B cell (primary cell): ENCODE data around the gene PRUNE2. TPM values are rescaled to one million over a fixed set of nuclear protein-coding genes. Genes with fewer than 3 reads are reported as not detected.
A peak's percentile ranks its signal among the peaks of the same experiment; 100 is the strongest.

Source experiments
- ATAC-seq: fragments of 200-7000 bp; cut with Tn5 transposase; one replicate; pipeline ENCODE4 v1.10.0; 2021; ENCODE audit warnings: low read depth, mild to moderate bottlenecking, moderate number of reproducible peaks, moderate library complexity
- CTCF ChIA-PET: fragments of 350-600 bp; sonication (Branson Sonifier 250); formaldehyde crosslinking; loops from one replicate; lab custom pipeline; 2021; ENCODE audit warnings: antibody characterized with exemption, inconsistent platforms; lab: Charles Lee
- POLR2A ChIA-PET: fragments of 350-600 bp; sonication (Branson Sonifier 250); formaldehyde crosslinking; loops from one replicate; lab custom pipeline; 2021; ENCODE audit warnings: antibody characterized with exemption; lab: Charles Lee
- DNase-seq: peaks from one replicate; pipeline ENCODE4 v3.0.0; 2013
- H2AFZ ChIP-seq: 2 replicates; pipeline ENCODE4 v1.6.1; 2012; ENCODE audit warnings: mild to moderate bottlenecking, low read depth, low read length; ENCODE audit not compliant: insufficient read depth, poor library complexity, severe bottlenecking
- H3K27ac ChIP-seq, 2 donors: 1 replicate in 1 of 2; 2 replicates in 1 of 2; pipeline ENCODE4 v1.5.1; 2012 to 2013; ENCODE audit warnings: low read length in 2 of 2, mild to moderate bottlenecking in 2 of 2, moderate library complexity in 1 of 2
- H3K27me3 ChIP-seq, 4 experiments: fragments of 200-600 bp in 1 of 4; sonication (generic) in 1 of 4; replicated peaks in 1 of 4; 1 replicate in 2 of 4; 2 replicates in 2 of 4; pipeline versions ENCODE4 v1.6.1 to v1.7.0; 2013 to 2016; ENCODE audit warnings: low read length in 3 of 4, mild to moderate bottlenecking in 2 of 4, mixed read lengths in 1 of 4, moderate library complexity in 1 of 4; ENCODE audit not compliant: insufficient read depth in 4 of 4, control insufficient read depth in 3 of 4; ENCODE audit errors: control extremely low read depth in 1 of 4
- H3K36me3 ChIP-seq, 2 experiments: replicated peaks in 1 of 2; 1 replicate in 1 of 2; 2 replicates in 1 of 2; pipeline versions ENCODE4 v1.6.1 to v1.7.1; 2013; ENCODE audit warnings: low read length in 1 of 2; ENCODE audit not compliant: insufficient read depth in 2 of 2, control insufficient read depth in 1 of 2; ENCODE audit errors: control extremely low read depth in 1 of 2, extremely low read depth in 1 of 2
- H3K4me1 ChIP-seq, 2 donors: fragments of 200-600 bp in 1 of 2; sonication (generic) in 1 of 2; 1 replicate in 1 of 2; 2 replicates in 1 of 2; pipeline versions ENCODE4 v1.5.1 to v1.6.1; 2013 to 2017; ENCODE audit warnings: low read length in 2 of 2; ENCODE audit not compliant: control insufficient read depth in 2 of 2, insufficient read depth in 2 of 2
- H3K4me2 ChIP-seq: replicated peaks from 2 replicates; pipeline ENCODE3; 2012; ENCODE audit warnings: mild to moderate bottlenecking, low read depth, low read length; ENCODE audit not compliant: poor library complexity, severe bottlenecking
- H3K4me3 ChIP-seq, 5 experiments: fragments of 200-600 bp in 1 of 5; sonication (generic) in 1 of 5; 1 replicate in 3 of 5; 2 replicates in 2 of 5; pipeline versions ENCODE4 v1.5.1 to v1.7.0; 2011 to 2016; ENCODE audit warnings: low read length in 4 of 5, mild to moderate bottlenecking in 4 of 5, low read depth in 2 of 5, control low read depth in 1 of 5, moderate library complexity in 1 of 5; ENCODE audit not compliant: insufficient read depth in 1 of 5; ENCODE audit errors: control extremely low read depth in 1 of 5, extremely low read depth in 1 of 5
- H3K79me2 ChIP-seq: fragments of 200-600 bp; sonication (generic); one replicate; pipeline ENCODE4 v1.6.0; 2016; ENCODE audit warnings: low read length; ENCODE audit not compliant: control insufficient read depth, insufficient read depth
- H3K9ac ChIP-seq: fragments of 200-600 bp; sonication (generic); 2 replicates; pipeline ENCODE4 v1.6.1; 2017; ENCODE audit warnings: mild to moderate bottlenecking, low read length, moderate library complexity
- H3K9me3 ChIP-seq, 3 donors: one replicate each; pipeline versions ENCODE4 v1.6.1 to v1.7.1; 2013; ENCODE audit warnings: low read length in 2 of 3; ENCODE audit not compliant: control insufficient read depth in 2 of 3, insufficient read depth in 1 of 3; ENCODE audit errors: control extremely low read depth in 1 of 3
- H4K20me1 ChIP-seq: 2 replicates; pipeline ENCODE4 v1.6.0; 2012; ENCODE audit warnings: mild to moderate bottlenecking, low read length; ENCODE audit not compliant: insufficient read depth, control insufficient read depth, poor library complexity, severe bottlenecking
- H3K27ac Mint-ChIP-seq: one replicate; pipeline ENCODE4 v1.8.0; 2021; ENCODE audit warnings: mixed read lengths
- H3K27me3 Mint-ChIP-seq: one replicate; pipeline ENCODE4 v1.8.0; 2021; ENCODE audit warnings: mixed read lengths
- H3K4me1 Mint-ChIP-seq: one replicate; pipeline ENCODE4 v1.8.0; 2021; ENCODE audit warnings: mixed read lengths
- H3K4me3 Mint-ChIP-seq: one replicate; pipeline ENCODE4 v1.8.0; 2021; ENCODE audit warnings: mixed read lengths
- H3K9me3 Mint-ChIP-seq: one replicate; pipeline ENCODE4 v1.8.0; 2022; ENCODE audit warnings: mixed read lengths; ENCODE audit not compliant: insufficient read depth
- EZH2 ChIP-seq: IDR thresholded peaks from 2 replicates; pipeline ENCODE4 v1.6.1; 2012; ENCODE audit warnings: borderline replicate concordance, low read depth, mild to moderate bottlenecking, moderate library complexity, low read length; ENCODE audit not compliant: insufficient read depth, poor library complexity, severe bottlenecking
- WGBS: methylation state at CpG from one replicate; pipeline ENCODE4 v1.1.5; 2013; ENCODE audit warnings: missing lambda C conversion rate; ENCODE audit not compliant: insufficient coverage; 5-methylcytosine and 5-hydroxymethylcytosine counted together
- intact Hi-C: fragments of 100-400 bp; cut with micrococcal nuclease; formaldehyde crosslinking; loops from one replicate; pipeline ENCODE4 v1.10.0; 2022
- polyA plus RNA-seq: library from polyadenylated mRNA; depleted of rRNA; stranded (reverse); fragments of >200 nt; gene quantifications from 2 replicates; pipeline ENCODE4 v1.2.3, GENCODE V29; 2012
- total RNA-seq, 2 donors: library from RNA; stranded (reverse); fragments of 120-200 nt in 1 of 2; gene quantifications; 1 replicate in 1 of 2; 2 replicates in 1 of 2; pipeline versions ENCODE4 v1.2.3 to v1.2.4, GENCODE V29; 2013 to 2022
- TF ChIP-seq, protein P1 (sequence below): fragments of 200-600 bp; IDR thresholded peaks from one replicate; pipeline ENCODE4 v1.8.0; 2022; ENCODE audit warnings: antibody characterized with exemption, mild to moderate bottlenecking

PRUNE2 gene
- total and polyA plus RNA-seq, 2 donors (not counting 1 experiment from before 2014, with no cell fraction given): 0.12 TPM; not detected in 1

DNA sequence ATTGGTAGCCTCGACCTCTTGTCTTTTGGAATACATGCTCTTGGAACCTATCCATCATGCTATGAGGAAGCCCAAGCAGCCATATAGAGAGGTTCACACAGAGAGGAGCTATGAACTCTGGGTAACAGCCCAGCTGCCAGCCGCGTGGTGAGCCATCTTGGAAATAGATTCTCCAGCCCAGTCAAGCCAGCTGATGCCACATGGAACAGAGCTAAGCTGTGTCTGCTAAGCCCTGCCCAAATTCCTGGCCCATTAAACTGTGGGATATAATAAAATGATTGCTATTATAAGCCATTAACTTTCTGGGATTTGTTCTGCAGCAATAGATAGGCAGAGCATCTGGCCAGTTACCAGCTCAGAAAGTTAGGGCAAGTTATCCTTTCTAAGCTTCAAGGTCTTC, 4.9 kb upstream of the PRUNE2 start:
- ATAC-seq: no peak
- H3K4me1 Mint-ChIP-seq: peaks cover 5% of the 10 kb centered on the region
- 90% methylated on average over 3 of the region's 3 CpGs for WGBS

DNA sequence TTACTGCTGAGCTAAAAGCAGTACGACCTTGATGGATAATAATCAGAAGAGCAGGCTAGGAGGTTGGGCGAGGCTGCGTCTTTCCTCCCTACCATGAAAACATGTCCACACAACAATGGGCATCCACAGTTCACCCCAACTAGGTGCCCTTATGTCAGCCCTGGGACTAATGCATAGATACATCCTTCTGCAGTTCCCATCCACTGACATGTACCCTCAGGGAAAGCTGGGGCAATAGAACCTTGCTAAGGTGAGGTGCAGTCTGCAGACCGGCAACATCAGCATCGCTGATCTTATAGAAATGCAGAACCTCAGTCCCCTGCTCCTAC, 697 bp upstream of the PRUNE2 start:
- no peaks in the 10 kb centered on the region for H3K36me3 ChIP-seq
- TF ChIP-seq, protein P1, sequence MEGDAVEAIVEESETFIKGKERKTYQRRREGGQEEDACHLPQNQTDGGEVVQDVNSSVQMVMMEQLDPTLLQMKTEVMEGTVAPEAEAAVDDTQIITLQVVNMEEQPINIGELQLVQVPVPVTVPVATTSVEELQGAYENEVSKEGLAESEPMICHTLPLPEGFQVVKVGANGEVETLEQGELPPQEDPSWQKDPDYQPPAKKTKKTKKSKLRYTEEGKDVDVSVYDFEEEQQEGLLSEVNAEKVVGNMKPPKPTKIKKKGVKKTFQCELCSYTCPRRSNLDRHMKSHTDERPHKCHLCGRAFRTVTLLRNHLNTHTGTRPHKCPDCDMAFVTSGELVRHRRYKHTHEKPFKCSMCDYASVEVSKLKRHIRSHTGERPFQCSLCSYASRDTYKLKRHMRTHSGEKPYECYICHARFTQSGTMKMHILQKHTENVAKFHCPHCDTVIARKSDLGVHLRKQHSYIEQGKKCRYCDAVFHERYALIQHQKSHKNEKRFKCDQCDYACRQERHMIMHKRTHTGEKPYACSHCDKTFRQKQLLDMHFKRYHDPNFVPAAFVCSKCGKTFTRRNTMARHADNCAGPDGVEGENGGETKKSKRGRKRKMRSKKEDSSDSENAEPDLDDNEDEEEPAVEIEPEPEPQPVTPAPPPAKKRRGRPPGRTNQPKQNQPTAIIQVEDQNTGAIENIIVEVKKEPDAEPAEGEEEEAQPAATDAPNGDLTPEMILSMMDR: no peak
- TF ChIP-seq EZH2: no peak
- peaks cover 5% of the 10 kb centered on the region for H3K4me1 Mint-ChIP-seq
- ATAC-seq (no peak), DNase-seq (no peak)
- ChIA-PET CTCF (no interaction called here), POLR2A (no interaction called here)
- no CpG with 5 or more reads among the region's 5 CpGs for WGBS
- H3K9ac ChIP-seq: no peak overlapping the region
- peaks cover 0 to 3% (median 0%) of the 10 kb centered on the region in 3 donors for H3K9me3 ChIP-seq
- H3K9me3 Mint-ChIP-seq: no peaks in the 10 kb centered on the region
- H3K27me3 Mint-ChIP-seq: peaks cover 69% of the 10 kb centered on the region
- H3K27ac ChIP-seq: no peak overlapping the region
- peak overlapping the region; percentile 47 for H3K4me3 Mint-ChIP-seq
- no peak overlapping the region for H3K27ac Mint-ChIP-seq
- no peak overlapping the region for H2AFZ ChIP-seq
- H3K4me2 ChIP-seq: no peak overlapping the region
- intact Hi-C loops: no loop called here
- no peaks in the 10 kb centered on the region for H4K20me1 ChIP-seq
- peaks cover 0 to 28% (median 11%) of the 10 kb centered on the region in 4 experiments for H3K27me3 ChIP-seq
- no peak overlapping the region for H3K4me3 ChIP-seq
- no peaks in the 10 kb centered on the region for H3K4me1 ChIP-seq
- H3K79me2 ChIP-seq: no peaks in the 10 kb centered on the region

More for the DNA sequence above, 4.9 kb upstream of the PRUNE2 start:
- intact Hi-C loops: no loop called here
- ChIA-PET CTCF (interaction anchor here (0.6 kb wide), 1 partner anchor 98 kb away, joined by 3 read pairs; no protein-coding TSS in a partner anchor), POLR2A (no interaction called here)
- no peaks in the 10 kb centered on the region for H3K9me3 Mint-ChIP-seq
- no peak overlapping the region for H3K4me3 Mint-ChIP-seq
- H3K4me3 ChIP-seq: no peak overlapping the region
- no peak for TF ChIP-seq EZH2
- no peak for DNase-seq
- H4K20me1 ChIP-seq: no peaks in the 10 kb centered on the region
- no peaks in the 10 kb centered on the region for H3K79me2 ChIP-seq
- no peaks in the 10 kb centered on the region for H3K4me1 ChIP-seq
- H3K27ac ChIP-seq: no peak overlapping the region
- no peaks in the 10 kb centered on the region for H3K36me3 ChIP-seq
- no peak overlapping the region for H3K27ac Mint-ChIP-seq
- no peaks in the 10 kb centered on the region for H3K9me3 ChIP-seq
- H2AFZ ChIP-seq: no peak overlapping the region
- H3K4me2 ChIP-seq: no peak overlapping the region
- peaks cover 53% of the 10 kb centered on the region for H3K27me3 Mint-ChIP-seq
- H3K27me3 ChIP-seq: peaks cover 0 to 18% (median 12%) of the 10 kb centered on the region in 4 experiments
- no peak overlapping the region for H3K9ac ChIP-seq
